Stimulated activated naive CD4-positive, alpha-beta T cell treated with Interleukin-2 at 50 U/mL for 16 hours (primary cell): ENCODE measurements around the gene GOLGA6C.
"Not testable (repeated sequence)": the region's sequence is repeated elsewhere in the genome, so short reads cannot be mapped to it uniquely, and the experiment has no call there.

Source experiments
- DNase-seq: peaks from one replicate; lab custom pipeline; 2025; lab: John Stamatoyannopoulos, UW

The GOLGA6C gene

DNA sequence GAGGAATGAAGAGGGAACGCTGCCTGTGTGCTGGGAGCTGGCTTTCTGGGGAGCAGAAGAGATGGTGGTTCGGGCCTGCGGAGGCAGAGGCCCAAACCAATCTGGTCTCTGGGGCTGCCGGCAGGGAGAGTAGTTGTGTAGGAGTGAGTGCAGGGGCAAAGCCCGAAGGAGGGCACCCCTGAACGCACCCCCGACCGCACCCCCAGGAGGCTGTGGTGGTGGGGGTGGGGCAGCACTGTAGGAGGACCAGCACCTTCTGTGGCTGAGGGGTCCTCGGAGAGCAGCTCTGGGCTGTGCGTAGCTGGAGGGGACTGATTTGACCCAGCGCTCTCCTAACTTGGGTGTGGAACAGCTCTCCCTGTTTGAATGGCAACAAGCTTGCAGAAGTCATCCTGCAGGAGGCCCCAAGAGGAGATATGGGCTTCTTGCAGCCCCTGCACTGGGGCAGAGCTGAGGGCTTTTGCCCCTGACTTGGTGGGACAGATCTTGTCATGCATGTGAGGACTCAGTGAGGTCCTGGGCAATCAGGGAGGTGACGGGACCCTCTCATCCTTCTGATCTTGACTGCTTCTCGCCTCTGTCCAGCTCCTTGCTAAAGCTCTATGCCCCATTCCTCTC, 30.4 kb upstream of the GOLGA6C start:
- no peak for DNase-seq

DNA sequence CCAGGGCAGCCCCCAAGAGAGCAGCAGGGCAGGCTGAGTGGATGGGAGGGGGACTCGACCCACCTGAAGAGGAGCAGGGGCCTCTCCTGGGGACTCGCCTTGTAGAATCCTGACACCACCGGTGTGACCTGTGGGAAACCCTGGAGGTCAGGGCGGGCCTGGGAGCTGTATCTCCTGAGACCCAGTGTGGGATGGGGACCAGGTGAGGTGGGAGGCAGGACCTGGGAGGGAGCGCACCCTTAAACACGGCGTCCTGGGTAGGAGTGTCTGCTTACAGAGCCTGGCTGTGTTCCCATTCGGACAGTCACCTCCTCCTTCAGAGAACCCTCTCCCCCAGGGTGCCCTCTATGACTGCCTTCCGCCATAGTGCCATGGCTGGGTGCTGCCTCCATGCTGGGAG, 29.3 kb upstream of the GOLGA6C start:
- no peak for DNase-seq

GRCh38 chr15:75229191-75230015, 28.7 kb upstream of the GOLGA6C start:
- no peak for DNase-seq

GRCh38 chr15:75230016-75230343, 28.2 kb upstream of the GOLGA6C start:
- no peak for DNase-seq

- no peak for DNase-seq
Observed at GRCh38 chr15:75230551-75231371, 27.4 kb upstream of the GOLGA6C start.

GRCh38 chr15:75231836-75232235, 26.3 kb upstream of the GOLGA6C start:
- DNase-seq = no peak

DNA sequence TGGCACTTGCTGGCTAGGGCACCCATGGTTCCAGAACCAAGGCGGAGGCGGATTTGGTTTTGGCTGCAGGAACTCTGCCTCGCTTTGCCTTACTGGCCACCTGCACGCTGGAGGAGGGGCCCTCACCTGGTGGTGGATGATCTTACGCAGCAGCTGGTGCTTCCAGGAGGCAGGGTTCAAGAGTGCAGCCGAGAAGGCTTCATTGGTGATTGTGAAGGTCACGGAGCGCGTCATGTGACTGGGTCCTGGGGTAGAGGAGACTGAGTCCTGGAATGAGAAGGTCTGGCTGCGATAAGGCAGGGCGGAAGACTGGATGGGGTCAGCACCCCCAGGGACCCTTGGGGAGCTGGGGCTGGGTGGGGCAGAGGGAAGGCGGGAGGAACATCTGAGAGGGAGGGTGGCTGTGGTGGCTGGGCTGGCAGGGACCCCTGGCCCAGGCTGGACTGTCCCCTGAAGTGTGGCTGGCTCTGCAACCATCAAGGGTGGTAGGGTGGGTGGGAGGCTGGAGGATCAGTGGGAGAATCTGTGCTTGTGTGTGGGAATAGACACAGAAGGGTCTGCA, 25.8 kb upstream of the GOLGA6C start:
- DNase-seq = no peak

- no peak for DNase-seq
Observed at GRCh38 chr15:75232826-75233503, 25.2 kb upstream of the GOLGA6C start.

- no peak for DNase-seq
Observed at GRCh38 chr15:75233504-75234190, 24.5 kb upstream of the GOLGA6C start.

GRCh38 chr15:75234191-75234810, 23.8 kb upstream of the GOLGA6C start:
- DNase-seq = no peak

DNA sequence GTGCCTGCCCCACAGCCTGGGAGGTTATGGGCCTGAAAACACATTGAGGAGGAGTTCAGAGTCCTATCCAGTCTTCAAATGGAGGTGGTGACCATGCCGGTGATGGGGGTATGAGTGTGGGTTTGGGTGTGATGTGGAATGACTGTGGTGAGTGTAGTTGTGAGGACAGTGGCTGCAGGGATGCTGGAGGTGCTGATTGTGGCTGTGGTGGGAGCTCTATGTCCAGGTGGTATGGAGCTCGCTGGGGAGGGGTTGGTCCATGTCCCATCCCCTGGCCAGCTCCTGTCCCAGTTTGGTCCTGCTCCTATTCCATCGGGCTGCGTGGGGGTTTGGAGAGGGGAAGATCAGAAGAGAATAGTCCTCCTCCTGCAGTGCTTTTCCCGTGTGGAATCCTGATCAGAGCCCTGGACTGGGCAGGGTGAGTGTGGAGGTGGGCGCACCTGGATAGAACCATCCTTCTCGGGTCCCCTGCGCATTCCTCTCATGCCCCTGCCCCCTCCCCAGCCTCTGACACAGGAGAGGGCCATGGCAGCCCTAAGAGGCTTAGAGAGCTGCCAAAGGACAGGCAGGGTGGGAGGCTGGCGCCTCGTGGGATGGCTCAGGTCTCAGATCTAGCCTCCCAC, 23.0 kb upstream of the GOLGA6C start:
- no peak for DNase-seq

GRCh38 chr15:75235760-75236729, 22.1 kb upstream of the GOLGA6C start:
- no peak for DNase-seq

DNA sequence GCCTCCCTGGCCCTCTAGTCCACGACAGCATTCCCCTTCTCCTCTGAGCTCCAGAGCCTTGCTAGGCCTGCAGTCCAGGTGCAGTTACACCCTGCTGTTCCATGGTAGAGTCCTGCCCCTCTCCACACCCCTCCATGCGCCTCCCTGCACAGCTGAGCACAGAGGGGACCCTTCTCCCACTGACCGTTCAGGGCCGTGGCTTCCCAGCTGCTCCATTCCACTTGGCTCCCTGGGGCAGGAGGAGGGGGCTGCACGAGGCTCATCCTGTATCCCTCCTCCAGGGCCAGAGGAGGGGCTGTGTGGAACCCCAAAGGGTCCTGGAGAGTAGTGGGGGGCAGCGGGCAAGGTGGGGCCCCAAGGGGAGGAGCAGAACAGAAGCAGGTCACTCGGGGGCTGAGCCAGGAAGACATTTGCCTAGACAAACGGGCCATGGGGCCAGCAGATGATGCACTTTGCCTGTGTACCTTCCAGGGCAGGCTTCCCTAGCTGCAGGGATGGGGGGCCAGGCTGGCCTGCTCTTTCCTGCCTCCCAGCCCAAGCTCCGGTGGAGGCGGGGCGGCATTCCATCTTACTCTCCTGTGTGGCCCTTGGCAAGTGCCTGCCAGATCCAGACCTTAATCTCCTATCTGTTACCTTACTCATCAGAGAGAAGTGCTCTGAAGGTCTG, 20.7 kb upstream of the GOLGA6C start:
- no peak for DNase-seq

GRCh38 chr15:75238150-75238549, 20.0 kb upstream of the GOLGA6C start:
- no peak for DNase-seq

DNA sequence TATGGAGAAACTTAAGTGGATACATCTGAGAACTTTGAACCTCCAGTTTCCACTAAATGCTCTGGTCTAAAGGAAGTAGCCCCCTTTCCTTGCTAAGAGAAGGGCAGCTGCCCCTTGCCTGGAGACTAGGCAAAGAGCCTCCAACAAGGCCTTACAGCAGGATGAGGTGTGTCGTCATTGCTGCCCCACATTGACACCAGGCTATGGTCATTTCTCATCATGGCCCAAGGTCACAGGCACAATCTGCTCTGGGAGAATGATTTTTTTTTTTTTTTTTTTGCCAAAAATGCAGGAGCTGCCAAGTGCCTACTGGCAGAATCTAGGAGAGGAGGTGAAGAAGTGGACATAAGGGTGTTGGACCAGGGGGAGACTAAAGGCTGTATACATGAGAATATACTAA, 12.4 kb upstream of the GOLGA6C start:
- DNase-seq = not testable (repeated sequence)

- DNase-seq = not testable (repeated sequence)
Observed at GRCh38 chr15:75248991-75249390, 9.1 kb upstream of the GOLGA6C start.

DNA sequence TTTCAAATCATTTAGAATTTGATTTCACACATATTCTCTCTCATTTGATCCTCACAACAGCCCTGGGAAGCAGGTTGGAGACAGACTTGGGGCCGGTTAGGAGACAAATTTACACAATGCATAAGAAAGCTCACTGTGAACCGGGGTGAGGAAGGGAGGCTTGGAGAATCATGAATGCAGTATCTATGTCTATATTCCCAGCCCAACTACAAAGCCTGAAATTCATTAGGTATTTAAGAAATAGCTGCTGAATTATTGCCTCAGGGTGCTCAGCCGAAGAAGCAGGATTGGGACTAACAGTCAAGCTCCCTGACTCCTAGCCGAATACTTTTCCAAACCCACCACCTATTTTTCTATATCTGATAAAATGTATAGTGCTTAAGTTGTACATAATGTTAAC, 8.4 kb upstream of the GOLGA6C start:
- no peak for DNase-seq

DNA sequence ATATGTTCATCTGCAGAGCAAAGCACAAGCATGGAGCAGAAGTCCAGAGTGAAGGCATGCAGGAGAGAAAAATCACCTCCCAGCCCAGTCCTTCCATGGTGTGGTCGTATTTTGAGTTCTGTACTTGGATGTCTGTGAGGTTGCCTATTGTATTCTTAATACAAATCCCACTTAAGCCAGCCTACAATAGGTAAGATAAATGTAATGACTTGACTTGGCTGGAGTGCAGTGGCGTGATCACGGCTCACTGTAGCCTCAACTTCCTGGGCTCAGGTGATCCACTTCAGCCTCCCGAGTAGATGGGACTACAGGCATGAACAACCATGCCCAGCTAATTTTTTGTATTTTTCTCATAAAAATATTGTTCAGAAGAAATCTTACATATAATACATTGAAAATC, 6.8 kb upstream of the GOLGA6C start:
- DNase-seq = not testable (repeated sequence)

- DNase-seq = not testable (repeated sequence)
Observed at GRCh38 chr15:75252285-75252684, 5.8 kb upstream of the GOLGA6C start.
